Neural cell (in vitro differentiated cells): Measurements from ENCODE around the gene RSRC1. TPM values are rescaled to one million over a fixed set of nuclear protein-coding genes. Genes with fewer than 3 reads are reported as not detected.

ENCODE experiments used
- H2AFZ ChIP-seq: fragments of 200-600, 300-800 bp; sonication (generic), shearing (Covaris generic); 2 replicates; pipeline ENCODE4 v1.6.0; 2014; ENCODE audit warnings: low read depth, mild to moderate bottlenecking, antibody characterized with exemption, low read length, moderate library complexity
- H3F3A ChIP-seq: fragments of 200-600 bp; shearing (Covaris generic); 2 replicates; pipeline ENCODE4 v1.6.1; 2016; ENCODE audit warnings: mild to moderate bottlenecking, moderate library complexity, mixed read lengths, antibody characterized with exemption, low read length; ENCODE audit not compliant: insufficient read depth, poor library complexity, severe bottlenecking
- H3K27ac ChIP-seq: fragments of 200-600, 300-800 bp; sonication (generic), shearing (Covaris generic); 2 replicates; pipeline ENCODE4 v1.5.1; 2014; ENCODE audit warnings: mild to moderate bottlenecking, low read length, moderate library complexity
- H3K27me3 ChIP-seq: fragments of 300-800, 200-600 bp; sonication (generic), shearing (Covaris generic); 2 replicates; pipeline ENCODE4 v1.6.0; 2014; ENCODE audit warnings: mild to moderate bottlenecking, low read depth, low read length, moderate library complexity; ENCODE audit not compliant: insufficient read depth
- H3K36me3 ChIP-seq: fragments of 300-800, 200-600 bp; sonication (generic), shearing (Covaris generic); 2 replicates; pipeline ENCODE4 v1.5.1; 2014; ENCODE audit warnings: mild to moderate bottlenecking, antibody characterized with exemption, low read length, moderate library complexity; ENCODE audit not compliant: insufficient read depth
- H3K4me2 ChIP-seq: fragments of 300-800, 200-600 bp; sonication (generic), shearing (Covaris generic); 2 replicates; pipeline ENCODE4 v1.6.0; 2014; ENCODE audit warnings: mild to moderate bottlenecking, low read length
- H3K4me3 ChIP-seq: fragments of 300-800, 200-600 bp; sonication (generic), shearing (Covaris generic); 2 replicates; pipeline ENCODE4 v1.5.1; 2014; ENCODE audit warnings: mild to moderate bottlenecking, low read length, moderate library complexity
- H3K79me2 ChIP-seq: fragments of 200-600 bp; shearing (Covaris generic); replicated peaks from 2 replicates; pipeline ENCODE4 v1.6.0; 2014; ENCODE audit warnings: mild to moderate bottlenecking, low read length, moderate library complexity; ENCODE audit not compliant: insufficient read depth
- H3K9ac ChIP-seq: fragments of 300-800, 200-600 bp; sonication (generic), shearing (Covaris generic); 2 replicates; pipeline ENCODE4 v1.6.1; 2016; ENCODE audit warnings: mild to moderate bottlenecking, low read length, mixed read lengths
- H3K9me2 ChIP-seq: fragments of 200-600 bp; shearing (Covaris generic); 2 replicates; pipeline ENCODE4 v1.6.1; 2016; ENCODE audit warnings: mild to moderate bottlenecking, low read length, mixed read lengths; ENCODE audit not compliant: insufficient read depth
- H3K9me3 ChIP-seq: fragments of 200-600, 300-800 bp; sonication (generic), shearing (Covaris generic); 2 replicates; pipeline ENCODE4 v1.6.1; 2016; ENCODE audit warnings: mild to moderate bottlenecking, mixed run types, low read length, moderate library complexity, mixed read lengths
- H4K20me1 ChIP-seq: fragments of 200-600 bp; shearing (Covaris generic); 2 replicates; pipeline ENCODE4 v1.6.1; 2016; ENCODE audit warnings: mild to moderate bottlenecking, mixed run types; ENCODE audit not compliant: insufficient read depth
- EP300 ChIP-seq: fragments of 450-650 bp; conservative IDR thresholded peaks from 2 replicates; pipeline ENCODE4 v1.6.1; 2014; ENCODE audit warnings: antibody characterized with exemption, mild to moderate bottlenecking, moderate library complexity; ENCODE audit not compliant: poor library complexity, severe bottlenecking
- EZH2 ChIP-seq: fragments of 200-600, 300-800 bp; shearing (Covaris generic), sonication (generic); IDR thresholded peaks from 2 replicates; pipeline ENCODE4 v1.6.1; 2014; ENCODE audit warnings: antibody characterized with exemption, low read length, borderline replicate concordance, mild to moderate bottlenecking; ENCODE audit not compliant: insufficient read depth, poor library complexity, severe bottlenecking
- MXI1 ChIP-seq: fragments of 450-650 bp; conservative IDR thresholded peaks from 2 replicates; pipeline ENCODE4 v1.6.1; 2014; ENCODE audit warnings: antibody characterized with exemption, mild to moderate bottlenecking; ENCODE audit not compliant: poor library complexity, severe bottlenecking
- POLR2AphosphoS5 ChIP-seq: IDR thresholded peaks from 2 replicates; pipeline ENCODE4 v1.6.1; 2012
- RAD21 ChIP-seq: fragments of 450-650 bp; conservative IDR thresholded peaks from 2 replicates; pipeline ENCODE4 v1.6.1; 2014; ENCODE audit warnings: antibody characterized with exemption, mild to moderate bottlenecking, moderate library complexity
- REST ChIP-seq: IDR thresholded peaks from 2 replicates; pipeline ENCODE4 v1.6.1; 2012; ENCODE audit warnings: borderline replicate concordance
- SMC3 ChIP-seq: fragments of 450-650 bp; conservative IDR thresholded peaks from 2 replicates; pipeline ENCODE4 v1.6.1; 2014; ENCODE audit warnings: antibody characterized with exemption, mild to moderate bottlenecking, moderate library complexity; ENCODE audit not compliant: poor library complexity
- TAF1 ChIP-seq: IDR thresholded peaks from 2 replicates; pipeline ENCODE4 v1.6.1; 2012; ENCODE audit warnings: low read depth
- polyA plus RNA-seq: library from polyadenylated mRNA; depleted of rRNA; stranded (reverse); fragments of >200 nt; gene quantifications from 2 replicates; pipeline ENCODE4 v1.2.3, GENCODE V29; 2014
- TF ChIP-seq, protein P1 (sequence below): fragments of 450-650 bp; IDR thresholded peaks from 2 replicates; pipeline ENCODE4 v1.5.1; 2014; ENCODE audit warnings: antibody characterized with exemption, mild to moderate bottlenecking, moderate library complexity; ENCODE audit not compliant: poor library complexity, severe bottlenecking

The RSRC1 gene
- polyA plus RNA-seq, 1 donor from 2014 or later: 28.1 TPM

GRCh38 chr3:158572766-158573060, 462.8 kb downstream of the RSRC1 start:
- Histone ChIP-seq H3K79me2 (no peaks in the 10 kb centered on the region), H3K9me3 (no peaks in the 10 kb centered on the region), H3K27ac (no peak overlapping the region), H2AFZ (no peak overlapping the region), H3K4me2 (no peak overlapping the region), H3K4me3 (no peak overlapping the region), H3K27me3 (no peaks in the 10 kb centered on the region), H3F3A (no peaks in the 10 kb centered on the region), H3K9me2 (no peaks in the 10 kb centered on the region), H3K36me3 (no peaks in the 10 kb centered on the region), H3K9ac (no peak overlapping the region), H4K20me1 (no peaks in the 10 kb centered on the region)
- TF ChIP-seq POLR2AphosphoS5 (no peak), SMC3 (no peak), RAD21 (no peak), EZH2 (no peak), TAF1 (no peak), REST (no peak), EP300 (no peak), MXI1 (no peak)
- TF ChIP-seq, protein P1, sequence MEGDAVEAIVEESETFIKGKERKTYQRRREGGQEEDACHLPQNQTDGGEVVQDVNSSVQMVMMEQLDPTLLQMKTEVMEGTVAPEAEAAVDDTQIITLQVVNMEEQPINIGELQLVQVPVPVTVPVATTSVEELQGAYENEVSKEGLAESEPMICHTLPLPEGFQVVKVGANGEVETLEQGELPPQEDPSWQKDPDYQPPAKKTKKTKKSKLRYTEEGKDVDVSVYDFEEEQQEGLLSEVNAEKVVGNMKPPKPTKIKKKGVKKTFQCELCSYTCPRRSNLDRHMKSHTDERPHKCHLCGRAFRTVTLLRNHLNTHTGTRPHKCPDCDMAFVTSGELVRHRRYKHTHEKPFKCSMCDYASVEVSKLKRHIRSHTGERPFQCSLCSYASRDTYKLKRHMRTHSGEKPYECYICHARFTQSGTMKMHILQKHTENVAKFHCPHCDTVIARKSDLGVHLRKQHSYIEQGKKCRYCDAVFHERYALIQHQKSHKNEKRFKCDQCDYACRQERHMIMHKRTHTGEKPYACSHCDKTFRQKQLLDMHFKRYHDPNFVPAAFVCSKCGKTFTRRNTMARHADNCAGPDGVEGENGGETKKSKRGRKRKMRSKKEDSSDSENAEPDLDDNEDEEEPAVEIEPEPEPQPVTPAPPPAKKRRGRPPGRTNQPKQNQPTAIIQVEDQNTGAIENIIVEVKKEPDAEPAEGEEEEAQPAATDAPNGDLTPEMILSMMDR: no peak

DNA sequence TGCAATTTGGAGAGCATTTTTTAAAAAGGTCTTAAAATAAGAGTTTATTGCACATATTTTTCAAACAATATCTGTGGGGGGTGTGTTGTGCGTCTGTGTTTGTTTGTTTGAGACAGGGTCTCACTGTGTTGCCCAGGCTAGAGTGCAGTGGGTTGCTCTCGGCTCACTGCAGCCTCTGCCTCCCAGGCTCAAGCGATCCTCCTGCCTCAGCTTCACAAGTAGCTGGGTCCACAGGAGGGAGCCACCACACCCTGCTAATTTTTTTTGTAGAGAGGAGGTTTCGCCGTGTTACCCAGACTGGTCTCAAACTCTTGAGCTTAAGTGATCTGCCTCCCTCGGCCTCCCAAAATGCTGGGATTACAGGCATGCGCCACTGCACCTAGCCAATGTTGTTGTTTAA, 463.8 kb downstream of the RSRC1 start:
- Histone ChIP-seq H3K4me2 (no peak overlapping the region), H3K4me3 (no peak overlapping the region), H3F3A (no peaks in the 10 kb centered on the region), H3K27ac (no peak overlapping the region), H3K27me3 (no peaks in the 10 kb centered on the region), H3K9me2 (no peaks in the 10 kb centered on the region), H3K79me2 (no peaks in the 10 kb centered on the region), H3K9me3 (no peaks in the 10 kb centered on the region), H2AFZ (no peak overlapping the region), H3K36me3 (no peaks in the 10 kb centered on the region), H3K9ac (no peak overlapping the region), H4K20me1 (no peaks in the 10 kb centered on the region)
- TF ChIP-seq, protein P1: no peak
- TF ChIP-seq RAD21: no peak
